ENCODE measurements around the gene ALK. TPM values are rescaled to one million over a fixed set of nuclear protein-coding genes. Genes with fewer than 3 reads are reported as not detected.

Gene ALK
- total and polyA plus RNA-seq, 2 donors = 0.19 to 0.21 TPM

DNA sequence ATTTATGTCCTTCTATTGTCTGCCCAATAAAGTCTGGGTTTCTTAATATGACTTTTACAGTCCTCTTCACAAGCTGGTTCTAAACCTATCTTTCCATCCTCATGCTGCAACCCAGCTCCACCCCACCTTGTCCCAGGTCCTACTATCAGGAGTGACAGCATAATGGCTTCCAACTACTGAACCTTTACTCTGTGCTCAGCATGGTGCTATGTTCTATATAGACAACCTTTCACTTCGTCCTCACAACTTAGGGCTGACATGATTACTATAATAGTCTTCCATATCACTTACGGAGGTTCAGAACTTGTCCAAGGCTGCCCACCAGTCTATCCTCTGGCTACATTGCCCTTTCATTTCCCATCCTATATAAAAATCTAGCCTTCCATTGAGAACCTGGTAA lies 256.8 kb downstream of the ALK start:
- DNase-seq (ENCODE audit: low read depth in 6 of 9, low spot score in 9 of 9) = no peak
- H3K27ac ChIP-seq (ENCODE audit: low read depth in 1 of 2, low read length in 1 of 2) = no peak overlapping the region
- no peak overlapping the region for H3K4me3 ChIP-seq (ENCODE audit: low read length in 2 of 2)
- no peaks in the 10 kb centered on the region for H3K9me3 ChIP-seq (ENCODE audit: control insufficient read depth in 2 of 2, insufficient read depth in 1 of 2, low read length in 1 of 2)
- no peaks in the 10 kb centered on the region for H3K27me3 ChIP-seq (ENCODE audit: control insufficient read depth in 2 of 2, insufficient read depth in 1 of 2, low read length in 1 of 2)
- H3K4me1 ChIP-seq (ENCODE audit: control insufficient read depth in 2 of 2, insufficient read depth in 2 of 2, low read length in 2 of 2) = no peaks in the 10 kb centered on the region
- WGBS = 68% methylated on average over 2 of the region's 2 CpGs
- no peaks in the 10 kb centered on the region for H3K36me3 ChIP-seq (ENCODE audit: control insufficient read depth in 2 of 2, insufficient read depth in 2 of 2, low read length in 1 of 2)

DNA sequence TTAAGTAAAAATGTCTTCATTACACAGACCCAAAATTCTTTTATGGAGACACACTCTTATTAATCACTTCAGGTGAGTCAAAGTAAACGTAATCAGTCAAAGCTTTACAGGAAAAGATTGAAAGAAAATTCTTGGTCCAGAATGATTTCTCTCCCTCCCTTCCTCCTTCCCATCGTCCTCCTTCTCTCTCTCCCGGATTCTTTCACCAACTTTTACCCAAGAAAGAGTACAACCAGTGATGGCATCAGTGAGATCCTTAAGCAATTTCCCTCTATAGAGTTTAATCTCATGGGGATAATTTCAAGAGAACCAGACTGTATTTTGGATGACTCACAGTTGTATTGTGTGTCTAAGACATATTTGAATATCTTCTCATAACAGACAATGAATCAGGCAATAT lies 258.1 kb downstream of the ALK start:
- no peaks in the 10 kb centered on the region for H3K36me3 ChIP-seq (ENCODE audit: control insufficient read depth in 2 of 2, insufficient read depth in 2 of 2, low read length in 1 of 2)
- H3K27me3 ChIP-seq (ENCODE audit: control insufficient read depth in 2 of 2, insufficient read depth in 1 of 2, low read length in 1 of 2) = no peaks in the 10 kb centered on the region
- H3K4me3 ChIP-seq (ENCODE audit: low read length in 2 of 2) = no peak overlapping the region
- 84% methylated on average over 3 of the region's 3 CpGs for WGBS
- H3K27ac ChIP-seq (ENCODE audit: low read depth in 1 of 2, low read length in 1 of 2) = no peak overlapping the region
- H3K9me3 ChIP-seq (ENCODE audit: control insufficient read depth in 2 of 2, insufficient read depth in 1 of 2, low read length in 1 of 2) = no peaks in the 10 kb centered on the region
- no peak for DNase-seq (ENCODE audit: low read depth in 6 of 9, low spot score in 9 of 9)
- H3K4me1 ChIP-seq (ENCODE audit: control insufficient read depth in 2 of 2, insufficient read depth in 2 of 2, low read length in 2 of 2) = no peaks in the 10 kb centered on the region

DNA sequence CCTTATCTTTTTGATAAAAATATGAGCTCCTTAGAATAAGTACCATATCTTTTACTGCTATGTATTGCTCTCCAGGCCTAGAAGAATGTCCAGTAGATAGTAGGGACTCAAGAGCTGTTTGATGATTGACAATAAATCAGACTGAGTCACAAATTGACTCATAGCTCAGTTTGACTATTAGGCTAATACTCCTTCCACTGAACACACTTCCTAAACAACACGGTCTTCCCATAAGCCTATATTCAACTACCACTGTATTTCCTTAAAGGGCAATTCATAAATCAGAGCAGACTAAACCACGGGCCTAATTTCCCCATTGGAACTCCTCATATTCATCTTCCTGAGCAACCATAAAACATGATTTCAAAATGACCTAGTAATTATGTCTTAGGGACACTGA lies 258.5 kb downstream of the ALK start:
- no peak overlapping the region for H3K27ac ChIP-seq (ENCODE audit: low read depth in 1 of 2, low read length in 1 of 2)

DNA sequence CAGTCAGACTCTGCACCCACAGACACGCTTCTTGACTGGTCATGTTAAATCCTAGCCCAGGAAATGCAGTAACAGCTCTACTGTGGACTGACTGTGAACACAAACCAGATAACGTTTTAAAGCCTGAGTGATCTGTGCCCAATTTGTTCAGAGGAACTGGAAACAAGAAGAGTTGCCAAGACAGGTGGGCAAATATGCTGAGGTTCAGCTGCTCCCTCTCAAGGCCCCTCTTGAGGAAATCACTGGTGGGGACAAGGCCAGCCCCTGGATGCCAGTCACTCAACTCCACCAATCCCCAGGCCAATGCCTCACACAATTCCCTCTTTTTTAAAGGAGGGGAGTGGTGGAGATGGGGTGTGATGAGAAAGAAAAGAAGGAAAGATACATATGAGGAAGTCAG lies 261.2 kb downstream of the ALK start:
- no peaks in the 10 kb centered on the region for H3K27me3 ChIP-seq (ENCODE audit: control insufficient read depth in 2 of 2, insufficient read depth in 1 of 2, low read length in 1 of 2)
- WGBS = 88% methylated on average over 2 of the region's 2 CpGs
- H3K4me1 ChIP-seq (ENCODE audit: control insufficient read depth in 2 of 2, insufficient read depth in 2 of 2, low read length in 2 of 2) = no peaks in the 10 kb centered on the region
- H3K9me3 ChIP-seq (ENCODE audit: control insufficient read depth in 2 of 2, insufficient read depth in 1 of 2, low read length in 1 of 2) = no peaks in the 10 kb centered on the region
- no peak overlapping the region for H3K4me3 ChIP-seq (ENCODE audit: low read length in 2 of 2)
- no peak overlapping the region for H3K27ac ChIP-seq (ENCODE audit: low read depth in 1 of 2, low read length in 1 of 2)
- no peak for DNase-seq (ENCODE audit: low read depth in 6 of 9, low spot score in 9 of 9)
- H3K36me3 ChIP-seq (ENCODE audit: control insufficient read depth in 2 of 2, insufficient read depth in 2 of 2, low read length in 1 of 2) = no peaks in the 10 kb centered on the region

More for the DNA sequence above, 258.5 kb downstream of the ALK start:
- no peaks in the 10 kb centered on the region for H3K27me3 ChIP-seq (ENCODE audit: control insufficient read depth in 2 of 2, insufficient read depth in 1 of 2, low read length in 1 of 2)
- H3K36me3 ChIP-seq (ENCODE audit: control insufficient read depth in 2 of 2, insufficient read depth in 2 of 2, low read length in 1 of 2) = no peaks in the 10 kb centered on the region
- no peaks in the 10 kb centered on the region for H3K9me3 ChIP-seq (ENCODE audit: control insufficient read depth in 2 of 2, insufficient read depth in 1 of 2, low read length in 1 of 2)
- no peak for DNase-seq (ENCODE audit: low read depth in 6 of 9, low spot score in 9 of 9)
- 73% methylated on average over 2 of the region's 2 CpGs for WGBS
- H3K4me1 ChIP-seq (ENCODE audit: control insufficient read depth in 2 of 2, insufficient read depth in 2 of 2, low read length in 2 of 2) = no peaks in the 10 kb centered on the region
- H3K4me3 ChIP-seq (ENCODE audit: low read length in 2 of 2) = no peak overlapping the region

DNA sequence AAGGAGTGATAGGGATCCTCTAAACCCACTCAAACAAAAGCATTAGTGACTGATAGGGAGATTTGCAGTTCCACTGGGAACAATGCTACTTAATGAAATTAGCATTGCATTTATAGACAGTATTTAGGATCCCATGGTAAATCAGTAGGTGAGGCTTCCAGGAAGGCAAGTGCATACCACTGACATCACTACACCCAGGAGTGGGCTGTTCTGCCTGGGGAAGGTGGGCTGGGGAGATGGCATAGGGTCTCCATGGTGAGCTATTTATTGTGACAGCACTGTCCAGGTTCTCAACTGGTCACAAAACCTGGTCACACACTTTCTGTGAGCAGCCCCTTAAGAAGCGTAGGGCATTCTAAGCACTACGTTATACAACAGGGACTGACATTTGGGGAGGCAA lies 262.2 kb downstream of the ALK start:
- no peak overlapping the region for H3K4me3 ChIP-seq (ENCODE audit: low read length in 2 of 2)
- H3K27ac ChIP-seq (ENCODE audit: low read depth in 1 of 2, low read length in 1 of 2) = no peak overlapping the region
- H3K36me3 ChIP-seq (ENCODE audit: control insufficient read depth in 2 of 2, insufficient read depth in 2 of 2, low read length in 1 of 2) = no peaks in the 10 kb centered on the region
- no peaks in the 10 kb centered on the region for H3K4me1 ChIP-seq (ENCODE audit: control insufficient read depth in 2 of 2, insufficient read depth in 2 of 2, low read length in 2 of 2)
- H3K27me3 ChIP-seq (ENCODE audit: control insufficient read depth in 2 of 2, insufficient read depth in 1 of 2, low read length in 1 of 2) = no peaks in the 10 kb centered on the region
- no peaks in the 10 kb centered on the region for H3K9me3 ChIP-seq (ENCODE audit: control insufficient read depth in 2 of 2, insufficient read depth in 1 of 2, low read length in 1 of 2)
- no peak for DNase-seq (ENCODE audit: low read depth in 6 of 9, low spot score in 9 of 9)
- WGBS = 96% methylated on average over 2 of the region's 2 CpGs

DNA sequence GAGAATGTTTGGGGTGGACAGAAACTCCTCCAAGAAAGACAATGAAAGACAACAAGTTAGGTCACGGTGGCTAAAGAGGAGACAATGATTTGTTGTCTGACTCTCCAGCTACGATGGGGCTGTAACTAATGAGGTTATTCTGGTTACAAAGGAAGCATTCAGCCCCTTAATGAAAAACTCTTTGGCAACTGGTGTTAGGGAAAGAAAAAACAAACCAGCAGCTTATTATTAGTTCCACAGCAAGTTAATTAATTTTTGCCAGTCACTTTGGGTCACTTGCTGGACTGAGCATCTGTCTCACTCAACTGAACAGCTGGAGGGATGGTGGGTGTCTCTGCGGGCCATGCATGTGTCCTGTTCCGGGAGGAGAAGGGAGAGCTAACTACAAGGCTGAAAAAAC lies 263.7 kb downstream of the ALK start:
- Histone ChIP-seq H3K4me3 (ENCODE audit: low read length in 2 of 2) (no peak overlapping the region), H3K9me3 (ENCODE audit: control insufficient read depth in 2 of 2, insufficient read depth in 1 of 2, low read length in 1 of 2) (no peaks in the 10 kb centered on the region), H3K36me3 (ENCODE audit: control insufficient read depth in 2 of 2, insufficient read depth in 2 of 2, low read length in 1 of 2) (no peaks in the 10 kb centered on the region), H3K4me1 (ENCODE audit: control insufficient read depth in 2 of 2, insufficient read depth in 2 of 2, low read length in 2 of 2) (no peaks in the 10 kb centered on the region), H3K27ac (ENCODE audit: low read depth in 1 of 2, low read length in 1 of 2) (no peak overlapping the region), H3K27me3 (ENCODE audit: control insufficient read depth in 2 of 2, insufficient read depth in 1 of 2, low read length in 1 of 2) (no peaks in the 10 kb centered on the region)
- DNase-seq (ENCODE audit: low read depth in 6 of 9, low spot score in 9 of 9) = no peak
- WGBS = 92% methylated on average over 4 of the region's 4 CpGs

DNA sequence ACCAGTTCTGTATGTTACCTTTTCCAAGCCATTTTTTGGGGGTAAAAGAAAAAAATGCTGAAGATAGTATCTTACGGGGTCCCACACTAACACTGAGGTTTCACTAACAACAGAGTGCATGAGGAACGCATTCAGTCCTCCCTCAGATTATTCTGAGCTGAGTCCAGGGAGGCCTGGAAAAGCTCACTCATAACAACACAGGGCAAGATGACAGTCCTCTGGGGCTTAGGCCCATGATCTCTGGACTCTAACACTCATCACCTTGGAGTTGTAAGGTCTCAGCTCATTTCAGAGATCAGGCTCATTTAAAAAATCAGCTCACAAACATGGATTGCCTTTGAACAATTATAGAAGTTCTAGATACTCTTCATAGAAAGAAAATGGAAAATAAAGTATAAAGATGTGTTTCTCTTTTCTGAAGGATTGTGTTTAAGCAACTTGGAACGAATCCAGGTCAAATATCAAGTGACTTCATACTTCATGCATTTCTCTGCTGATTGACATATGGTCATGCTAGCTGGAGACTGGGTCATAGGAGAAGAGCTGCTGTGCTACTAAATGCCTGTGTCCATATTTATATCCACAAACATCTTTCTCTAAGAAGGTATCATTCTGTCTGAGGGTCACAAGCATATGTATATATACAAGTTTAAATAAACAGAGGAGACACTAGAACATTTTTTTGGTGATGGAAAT lies 265.8 kb downstream of the ALK start:
- no peaks in the 10 kb centered on the region for H3K9me3 ChIP-seq (ENCODE audit: control insufficient read depth in 2 of 2, insufficient read depth in 1 of 2, low read length in 1 of 2)
- WGBS = 91% methylated on average over 3 of the region's 3 CpGs
- DNase-seq (ENCODE audit: low read depth in 6 of 9, low spot score in 9 of 9) = no peak
- no peaks in the 10 kb centered on the region for H3K36me3 ChIP-seq (ENCODE audit: control insufficient read depth in 2 of 2, insufficient read depth in 2 of 2, low read length in 1 of 2)
- H3K4me3 ChIP-seq (ENCODE audit: low read length in 2 of 2) = no peak overlapping the region
- no peak overlapping the region for H3K27ac ChIP-seq (ENCODE audit: low read depth in 1 of 2, low read length in 1 of 2)
- no peaks in the 10 kb centered on the region for H3K27me3 ChIP-seq (ENCODE audit: control insufficient read depth in 2 of 2, insufficient read depth in 1 of 2, low read length in 1 of 2)
- no peaks in the 10 kb centered on the region for H3K4me1 ChIP-seq (ENCODE audit: control insufficient read depth in 2 of 2, insufficient read depth in 2 of 2, low read length in 2 of 2)

DNA sequence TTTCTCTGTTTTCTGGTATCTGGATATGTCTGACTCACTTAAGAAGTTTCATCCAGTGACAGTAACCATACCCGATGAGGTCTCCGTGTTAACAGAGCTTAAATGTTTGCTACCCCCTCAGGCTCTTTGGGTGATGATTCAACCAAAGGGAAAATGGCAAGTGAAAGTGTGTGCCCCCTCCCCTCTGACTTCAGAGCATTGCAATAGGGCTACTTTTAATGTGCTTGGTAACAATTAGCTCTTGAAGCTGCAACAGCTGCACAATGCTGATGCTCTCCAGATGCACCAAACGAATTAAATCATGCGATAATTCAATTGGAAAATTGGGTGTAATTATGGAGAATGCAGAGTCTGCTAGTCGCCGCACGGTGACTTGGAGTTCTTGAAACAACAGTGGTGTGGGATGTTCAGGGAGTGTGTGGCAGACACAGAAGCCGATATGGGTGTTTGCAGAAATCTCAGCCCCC lies 270.7 kb downstream of the ALK start:
- no peak overlapping the region for H3K4me3 ChIP-seq (ENCODE audit: low read length in 2 of 2)
- no peak overlapping the region for H3K27ac ChIP-seq (ENCODE audit: low read depth in 1 of 2, low read length in 1 of 2)
- DNase-seq (ENCODE audit: low read depth in 6 of 9, low spot score in 9 of 9) = no peak
- 94% methylated on average over 8 of the region's 8 CpGs for WGBS
- no peaks in the 10 kb centered on the region for H3K27me3 ChIP-seq (ENCODE audit: control insufficient read depth in 2 of 2, insufficient read depth in 1 of 2, low read length in 1 of 2)
- peaks cover 0 to 2% of the 10 kb centered on the region in 2 donors for H3K9me3 ChIP-seq (ENCODE audit: control insufficient read depth in 2 of 2, insufficient read depth in 1 of 2, low read length in 1 of 2)
- H3K36me3 ChIP-seq (ENCODE audit: control insufficient read depth in 2 of 2, insufficient read depth in 2 of 2, low read length in 1 of 2) = no peaks in the 10 kb centered on the region
- H3K4me1 ChIP-seq (ENCODE audit: control insufficient read depth in 2 of 2, insufficient read depth in 2 of 2, low read length in 2 of 2) = no peaks in the 10 kb centered on the region

DNA sequence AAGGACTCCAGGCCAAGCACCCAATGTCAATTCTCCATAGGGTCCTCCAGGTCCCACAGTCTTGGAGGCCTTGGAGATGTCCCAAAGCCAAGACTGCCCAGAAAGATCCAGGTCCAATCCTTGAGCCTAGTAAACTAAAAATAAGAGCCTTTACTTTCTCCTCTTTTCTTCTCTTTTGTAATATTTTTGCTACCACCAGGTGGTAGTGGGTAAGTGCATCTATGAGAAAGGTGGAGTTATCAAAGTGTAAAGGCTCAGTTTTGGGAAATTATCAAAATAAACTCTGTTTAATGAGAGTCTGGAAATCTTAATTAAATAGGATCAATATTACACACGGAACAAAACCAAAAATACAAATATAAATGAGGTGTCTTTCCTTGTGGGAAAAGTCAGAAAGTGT lies 276.4 kb downstream of the ALK start:
- H3K4me1 ChIP-seq (ENCODE audit: control insufficient read depth in 2 of 2, insufficient read depth in 2 of 2, low read length in 2 of 2) = no peaks in the 10 kb centered on the region
- no peaks in the 10 kb centered on the region for H3K27me3 ChIP-seq (ENCODE audit: control insufficient read depth in 2 of 2, insufficient read depth in 1 of 2, low read length in 1 of 2)
- no peak overlapping the region for H3K27ac ChIP-seq (ENCODE audit: low read depth in 1 of 2, low read length in 1 of 2)
- H3K9me3 ChIP-seq (ENCODE audit: control insufficient read depth in 2 of 2, insufficient read depth in 1 of 2, low read length in 1 of 2) = peaks cover 0 to 2% of the 10 kb centered on the region in 2 donors
- no peaks in the 10 kb centered on the region for H3K36me3 ChIP-seq (ENCODE audit: control insufficient read depth in 2 of 2, insufficient read depth in 2 of 2, low read length in 1 of 2)
- H3K4me3 ChIP-seq (ENCODE audit: low read length in 2 of 2) = no peak overlapping the region
- 97% methylated on average over 1 of the region's 1 CpG for WGBS
- no peak for DNase-seq (ENCODE audit: low read depth in 6 of 9, low spot score in 9 of 9)
